Daoy (cell line): ENCODE measurements around the gene ALDH1L1. TPM values are rescaled to one million over a fixed set of nuclear protein-coding genes. Genes with fewer than 3 reads are reported as not detected.
"Not testable (repeated sequence)": the region's sequence is repeated elsewhere in the genome, so short reads cannot be mapped to it uniquely, and the experiment has no call there.

Experiments
- DNase-seq: peaks from one replicate; pipeline ENCODE4 v3.0.0-alpha.2; 2015; ENCODE audit warnings: low read depth
- total RNA-seq: library from RNA; depleted of rRNA; stranded (reverse); fragments of >200 nt; shearing (Covaris generic); gene quantifications from 2 replicates; pipeline ENCODE4 v1.2.3, GENCODE V29; 2014

The ALDH1L1 gene
- total RNA-seq, 1 experiment from 2014 or later = 0.11 TPM

GRCh38 chr3:126083511-126083912 lies 96.9 kb downstream of the ALDH1L1 start:
- peak; percentile 63 for DNase-seq

GRCh38 chr3:126083138-126083445 lies 97.3 kb downstream of the ALDH1L1 start:
- DNase-seq = no peak

- DNase-seq = no peak
Observed at GRCh38 chr3:126082362-126083137, 97.8 kb downstream of the ALDH1L1 start.

DNA sequence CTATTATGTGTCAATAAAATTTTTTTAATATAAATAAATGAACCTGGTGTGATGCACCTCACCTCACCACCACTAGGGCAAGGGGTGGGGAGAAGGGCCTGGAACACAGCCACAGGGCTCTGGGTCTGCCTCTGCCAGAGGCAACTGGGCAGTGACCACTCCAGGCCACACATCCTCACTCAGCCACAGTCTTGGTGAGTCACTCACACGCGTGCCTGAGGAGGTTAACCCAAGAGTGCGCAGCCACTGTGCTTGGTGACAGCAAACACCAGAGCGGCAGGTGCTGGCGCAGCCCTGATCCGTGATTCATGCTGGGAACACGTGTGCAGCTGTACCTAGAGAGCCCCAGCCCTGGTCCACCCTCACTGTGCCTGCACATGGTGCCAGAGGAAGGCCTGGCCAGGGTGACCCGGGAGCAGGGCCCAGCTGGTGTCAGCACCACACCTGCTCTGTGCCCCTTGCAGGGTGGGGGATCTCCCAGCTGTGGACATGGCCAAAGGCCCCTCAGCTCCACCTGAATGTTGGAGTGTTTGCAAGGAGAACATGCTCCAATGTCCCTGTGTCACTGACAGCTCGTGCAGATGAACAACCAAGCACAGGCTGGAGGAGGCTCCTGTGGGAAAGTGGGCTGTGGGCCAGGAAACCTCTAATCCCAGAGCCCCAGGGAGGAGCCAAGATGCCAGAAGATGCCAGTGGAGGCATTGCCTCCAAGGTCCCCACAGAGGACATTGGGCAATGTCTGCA lies 98.6 kb downstream of the ALDH1L1 start:
- DNase-seq = peak; percentile 45

GRCh38 chr3:126080970-126081369 lies 99.4 kb downstream of the ALDH1L1 start:
- no peak for DNase-seq

DNA sequence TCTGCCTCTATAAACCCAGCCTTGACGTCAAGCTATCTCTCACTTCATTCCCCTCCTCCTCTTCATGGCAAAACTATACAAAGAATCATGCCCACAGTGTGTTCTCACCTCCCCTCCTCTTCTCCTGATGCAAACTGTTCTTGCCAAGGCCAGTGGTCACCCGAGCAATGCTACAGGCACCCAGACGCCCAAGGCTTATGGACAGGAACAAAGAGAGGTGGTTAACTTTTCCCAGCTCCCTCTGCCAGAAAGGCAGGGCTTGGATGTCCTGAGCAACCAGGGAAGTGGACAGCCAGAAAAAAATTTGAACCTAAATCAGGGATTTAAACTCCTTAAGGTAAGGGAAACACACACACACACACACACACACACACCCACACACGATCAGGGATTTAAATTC lies 101.5 kb downstream of the ALDH1L1 start:
- no peak for DNase-seq

DNA sequence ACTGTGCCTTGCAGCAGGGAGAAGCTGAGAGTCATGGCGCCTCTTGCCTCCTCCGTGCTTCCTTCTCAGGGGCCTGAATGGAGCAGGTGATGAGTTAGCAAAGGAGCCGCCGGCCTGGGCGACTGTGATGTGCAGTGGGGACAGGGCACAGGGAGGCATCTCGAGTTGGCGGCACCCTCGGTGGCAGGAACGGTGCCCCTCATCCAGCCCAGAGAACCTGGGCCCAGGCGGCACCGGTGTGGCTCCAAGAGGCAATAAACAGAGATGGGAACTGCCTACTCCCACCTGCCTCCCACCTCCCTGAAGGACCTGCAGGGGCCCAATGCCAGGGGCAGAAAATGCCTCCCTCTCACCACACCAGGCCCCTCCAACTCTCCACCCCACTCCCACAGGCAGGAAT lies 102.6 kb downstream of the ALDH1L1 start:
- DNase-seq = no peak

GRCh38 chr3:126076140-126076539 lies 104.2 kb downstream of the ALDH1L1 start:
- DNase-seq = no peak

- no peak for DNase-seq
Observed at GRCh38 chr3:126070146-126070545, 110.2 kb downstream of the ALDH1L1 start.

DNA sequence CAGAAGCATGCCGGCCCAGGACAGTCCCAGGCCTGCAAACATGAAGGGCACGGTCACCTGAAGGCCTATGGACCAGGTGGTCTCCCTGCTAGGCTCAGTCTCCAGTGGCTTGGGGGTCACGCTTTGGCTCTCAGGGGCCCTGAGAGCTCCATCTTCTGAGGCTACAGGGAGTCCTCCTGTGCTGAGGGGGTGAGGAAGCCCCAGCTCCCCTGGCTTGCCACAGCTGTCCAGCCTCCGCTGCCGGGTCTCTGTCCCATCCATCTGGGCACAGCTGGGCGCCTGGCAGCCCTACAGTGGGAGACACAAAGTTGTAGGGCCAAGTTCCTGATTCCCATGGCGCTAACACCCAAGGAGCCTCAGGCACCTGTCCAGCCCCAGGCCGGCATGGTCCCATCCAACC lies 112.4 kb downstream of the ALDH1L1 start:
- no peak for DNase-seq

DNA sequence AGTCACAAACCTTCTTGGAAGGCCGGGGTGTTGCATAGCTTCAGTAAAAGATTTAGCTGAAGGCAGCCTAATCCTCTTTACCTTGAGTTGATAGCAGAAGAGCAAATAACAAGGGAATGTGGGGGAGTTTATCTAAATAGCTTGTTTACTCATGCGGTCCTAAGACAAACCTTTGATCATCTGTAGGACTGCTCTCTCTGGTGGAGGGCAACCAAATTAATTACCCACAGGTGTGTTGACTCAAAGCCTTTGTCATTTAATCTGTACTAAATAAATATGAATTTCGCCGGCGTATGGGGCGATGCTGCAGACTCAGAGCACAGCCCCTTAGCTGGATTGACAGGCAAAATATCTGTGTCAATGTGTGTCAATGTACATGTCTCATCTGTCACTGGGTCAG lies 113.7 kb downstream of the ALDH1L1 start:
- not testable (repeated sequence) for DNase-seq

DNA sequence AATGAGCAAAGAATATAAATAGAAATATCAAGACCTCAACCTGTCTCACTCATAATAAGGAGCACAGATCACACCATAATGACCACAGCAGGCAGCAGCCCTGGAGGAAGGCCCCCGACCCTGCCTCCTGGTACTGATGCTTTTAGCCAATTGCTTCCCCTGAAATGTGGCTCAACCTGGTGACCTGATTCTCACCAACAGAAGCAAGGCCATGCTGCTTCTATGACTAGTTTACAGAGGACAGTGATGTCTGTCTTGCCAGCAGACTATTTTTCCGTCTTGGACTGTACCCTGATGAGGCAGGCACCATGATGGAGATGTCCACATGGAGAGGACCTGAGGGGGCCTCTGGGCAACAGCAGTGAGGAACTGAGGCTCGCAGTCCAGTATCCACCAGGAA lies 114.5 kb downstream of the ALDH1L1 start:
- no peak for DNase-seq

GRCh38 chr3:126064627-126065258 lies 115.6 kb downstream of the ALDH1L1 start:
- DNase-seq = no peak

GRCh38 chr3:126063358-126063965 lies 116.9 kb downstream of the ALDH1L1 start:
- no peak for DNase-seq

GRCh38 chr3:126061301-126062032 lies 118.9 kb downstream of the ALDH1L1 start:
- DNase-seq = no peak

- DNase-seq = no peak
Observed at GRCh38 chr3:126060613-126061145, 119.7 kb downstream of the ALDH1L1 start.

GRCh38 chr3:126058666-126059065 lies 121.7 kb downstream of the ALDH1L1 start:
- DNase-seq = no peak

DNA sequence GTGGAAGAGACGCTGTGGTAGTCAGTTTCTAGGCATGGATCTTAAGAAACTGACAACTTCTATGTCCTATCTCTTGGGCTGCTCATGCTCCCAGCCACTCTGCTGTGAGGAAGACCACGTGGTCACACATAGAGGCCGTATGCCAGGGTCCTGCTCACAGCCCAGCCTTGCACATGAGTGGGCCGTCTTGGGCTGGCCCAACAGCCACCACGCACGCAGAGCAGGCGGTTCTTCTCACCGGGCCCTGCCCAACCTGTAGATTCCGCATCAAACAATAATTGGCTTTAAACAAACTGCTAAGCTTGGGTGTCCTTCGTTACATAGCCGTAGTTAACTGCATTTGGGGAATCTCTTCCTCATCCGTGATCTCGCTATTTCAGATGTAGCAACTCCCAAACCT lies 122.5 kb downstream of the ALDH1L1 start:
- DNase-seq = no peak

- DNase-seq = no peak
Observed at GRCh38 chr3:126057501-126057819, 122.9 kb downstream of the ALDH1L1 start.

DNA sequence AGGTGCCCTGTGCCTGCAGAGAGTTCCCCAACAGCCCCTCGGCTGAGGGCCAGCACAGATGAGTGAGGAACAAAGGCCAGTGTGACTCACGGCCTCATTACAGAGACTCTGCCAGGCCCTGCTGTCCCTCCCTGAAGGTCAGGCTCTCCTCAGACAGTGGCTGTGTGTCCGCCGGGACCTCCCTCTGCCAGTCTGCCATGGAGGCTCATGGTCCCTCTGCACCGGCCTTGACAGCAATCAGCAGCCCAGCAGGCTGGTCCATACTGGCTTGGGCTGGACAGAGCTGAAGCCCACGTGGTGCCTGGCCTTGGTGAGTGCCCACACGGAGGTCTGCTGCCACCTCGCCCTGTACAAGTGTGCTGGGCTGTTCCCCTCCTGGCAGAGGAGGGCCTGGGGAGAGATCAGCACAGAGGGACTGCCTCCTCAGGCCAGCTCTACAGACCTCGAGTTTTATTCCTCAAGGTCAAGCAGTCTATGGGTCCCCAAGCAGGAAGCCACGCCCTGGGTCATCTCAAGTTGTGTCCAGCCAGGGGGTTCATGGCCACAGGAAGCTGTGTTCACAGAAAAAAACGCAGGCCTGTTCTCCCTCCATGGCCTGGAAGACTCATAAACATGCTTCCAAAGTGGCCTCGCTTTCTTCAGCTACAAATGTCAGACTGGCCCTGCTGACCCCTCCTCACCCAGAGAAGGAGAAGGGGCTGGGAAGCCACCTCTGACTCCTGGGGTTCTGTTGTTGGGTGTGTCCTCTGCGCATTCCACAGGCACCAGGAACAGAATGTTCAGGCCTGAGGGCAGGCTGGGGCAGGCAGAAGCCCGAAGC lies 123.5 kb downstream of the ALDH1L1 start:
- peak; percentile 53 for DNase-seq

- DNase-seq = no peak
Observed at GRCh38 chr3:126056088-126056487, 124.3 kb downstream of the ALDH1L1 start.
